Fibroblast of lung (primary cell): ENCODE results near the gene GLB1L3.

ENCODE experiments used
- CTCF ChIP-seq, 2 donors: IDR thresholded peaks in 1 of 2; conservative IDR thresholded peaks in 1 of 2; 1 replicate in 1 of 2; 2 replicates in 1 of 2; pipeline ENCODE4 v1.5.1; 2011 to 2012; ENCODE audit warnings: low read length in 2 of 2, control low read depth in 1 of 2, inconsistent platforms in 1 of 2, low read depth in 1 of 2, mild to moderate bottlenecking in 1 of 2
- EZH2 ChIP-seq: IDR thresholded peaks from 2 replicates; pipeline ENCODE4 v1.5.1; 2012; ENCODE audit warnings: low read length, control low read depth, mild to moderate bottlenecking; ENCODE audit errors: missing control alignments

- no peak for TF ChIP-seq CTCF (conservative IDR thresholded peaks at IDR 0.05 in 1 of 2, IDR thresholded peaks at IDR 0.05 in 1 of 2; ENCODE audit: low read depth in 1 of 2, low read length in 2 of 2)
- no peak for TF ChIP-seq EZH2
Observed at GRCh38 chr11:134242376-134242775, 33.8 kb upstream of the GLB1L3 start.
